Heart left ventricle (tissue), 16 donors: Measurements from ENCODE around the gene LNP1. TPM values are rescaled to one million over a fixed set of nuclear protein-coding genes. Genes with fewer than 3 reads are reported as not detected.

Source experiments
- ATAC-seq, 4 donors: fragments of 200-7000 bp; cut with Tn5 transposase; one replicate each; pipeline ENCODE4 v1.9.1; 2020 to 2022; ENCODE audit warnings: moderate library complexity in 4 of 4, mild to moderate bottlenecking in 3 of 4, moderate number of reproducible peaks in 1 of 4
- DNase-seq, 5 donors: peaks; one replicate each; pipeline ENCODE4 v3.0.0-alpha.2; 2020
- H3K27ac ChIP-seq, 12 donors: fragments of 200-600 bp; sonication (generic) in 4 of 12; one replicate each; pipeline versions ENCODE4 v1.5.0 to v1.8.0; 2016 to 2022; ENCODE audit warnings: mild to moderate bottlenecking in 2 of 12
- H3K27me3 ChIP-seq, 9 donors: fragments of 200-600 bp; sonication (generic) in 2 of 9; one replicate each; pipeline versions ENCODE4 v1.5.1 to v1.8.0; 2016 to 2022; ENCODE audit warnings: mild to moderate bottlenecking in 3 of 9
- H3K36me3 ChIP-seq, 9 donors: fragments of 200-600 bp; sonication (generic) in 2 of 9; one replicate each; pipeline versions ENCODE4 v1.5.0 to v1.8.0; 2018 to 2022; ENCODE audit warnings: mild to moderate bottlenecking in 2 of 9
- H3K4me1 ChIP-seq, 12 donors: fragments of 200-600 bp; sonication (generic) in 4 of 12; one replicate each; pipeline versions ENCODE4 v1.5.0 to v1.8.0; 2016 to 2022; ENCODE audit warnings: mild to moderate bottlenecking in 3 of 12
- H3K4me3 ChIP-seq, 12 donors: fragments of 200-600 bp; sonication (generic) in 4 of 12; one replicate each; pipeline versions ENCODE4 v1.5.0 to v1.8.0; 2017 to 2022; ENCODE audit warnings: mild to moderate bottlenecking in 9 of 12, moderate library complexity in 4 of 12
- H3K9me3 ChIP-seq, 12 donors: fragments of 200-600 bp; sonication (generic) in 4 of 12; one replicate each; pipeline versions ENCODE4 v1.5.0 to v1.8.0; 2016 to 2022; ENCODE audit warnings: mild to moderate bottlenecking in 1 of 12
- POLR2A ChIP-seq, 2 donors: fragments of 450-650 bp; IDR thresholded peaks; one replicate each; pipeline ENCODE4 v1.6.1; 2017; ENCODE audit warnings: antibody characterized with exemption in 2 of 2, mild to moderate bottlenecking in 2 of 2, moderate library complexity in 2 of 2
- WGBS, 4 donors: extraction: QIAGEN DNeasy Blood & Tissue Kit in 2 of 4; methylation state at CpG; one replicate each; pipeline versions ENCODE4 v1.1.5 to v1.1.7; 2013 to 2018; 5-methylcytosine and 5-hydroxymethylcytosine counted together
- intact Hi-C, 10 donors: fragments of 100-400 bp; cut with DNase I; formaldehyde crosslinking; loops; one replicate each; pipeline versions ENCODE4 v1.11.1 to v1.14.2; 2022
- polyA plus RNA-seq, 2 donors: library from polyadenylated mRNA; stranded (reverse); fragments of 200-250 nt; gene quantifications; one replicate each; pipeline ENCODE4 v1.2.3, GENCODE V29; 2013
- total RNA-seq, 9 donors: library from RNA; depleted of rRNA in 2 of 9; stranded (reverse); fragments of >200 nt in 2 of 9; fragmentation: NEBNext Ultra II Directional in 3 of 9; extraction: Animal tissue kit (Norgen Biotek cat#: 25700) in 3 of 9; gene quantifications; one replicate each; pipeline versions ENCODE4 v1.1.0 to v1.2.4, GENCODE V29; 2016 to 2023
- TF ChIP-seq, protein P1 (sequence below), 12 donors: fragments of 200-600 bp; sonication (generic) in 4 of 12; IDR thresholded peaks; one replicate each; pipeline versions ENCODE4 v1.5.0 to v1.8.0; 2018 to 2022; ENCODE audit warnings: antibody characterized with exemption in 12 of 12, mild to moderate bottlenecking in 5 of 12
- donor health status: ischemic (EF 13 %, LVEDD 7.1; RV severe dilation, severe dysfunction).
- donor health status: healthy with polysubstance abuse.
- donor health status: DM: no; HTN: yes; CAD: no.
- donor health status: DM: no; HTN: no; CAD: no.
- donor health status: ischemic (EF 25% LVEDD 6.9; RV normal size, moderate dysfunction).
- donor health status: ischemic (EF 25% LVEDD 5.7; RV mildly dilated, moderate dysfunction).
- donor health status: healthy.
- donor health status: DM: yes; HTN: yes; CAD: no.
- donor health status: ischemic (EF 35%, LVEDD 5.7; RV mildly dilated, moderate dysfunction).
- donor health status: nonischemic (EF 11% LVEDD 7.7; RV severe dilation, severe dysfunction).
- donor health status: DM: yes; HTN: yes; CAD: no.
- donor health status: PGD.
- donor health status: ischemic (EF 29% LVEDD 5.4; RV normal size, mild dysfunction).
- donor health status: nonischemic (EF 23%, LVEDD 6.1; RV moderate dilation, normal function).

The LNP1 gene
- total and polyA plus RNA-seq, 11 donors, result 1.4 to 5.9 (median 3.5) TPM

DNA sequence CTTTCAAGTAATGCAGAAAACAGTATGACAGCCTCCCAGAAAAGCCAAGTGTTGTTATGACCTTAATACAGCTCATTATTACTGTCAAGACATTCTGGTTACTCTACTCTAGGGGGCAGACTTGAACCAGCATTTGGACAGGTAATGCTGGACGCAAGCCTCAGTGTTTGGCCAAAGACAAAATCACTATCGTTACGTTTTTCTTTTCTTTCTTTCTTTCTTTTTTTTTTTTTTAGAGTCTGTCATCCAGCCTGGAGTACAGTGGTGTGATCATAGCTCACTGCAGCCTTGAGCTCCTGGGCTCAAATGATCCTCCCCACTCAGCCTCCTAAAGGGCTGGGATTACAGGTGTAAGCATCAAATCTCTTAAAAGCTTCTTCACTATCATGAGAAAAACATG, 61.7 kb downstream of the LNP1 start:
- Histone ChIP-seq H3K36me3 (no peaks in the 10 kb centered on the region), H3K4me1 (peaks cover 0 to 9% (median 0%) of the 10 kb centered on the region in 12 donors), H3K4me3 (no peak overlapping the region), H3K27ac (no peak overlapping the region), H3K9me3 (peaks cover 0 to 9% (median 0%) of the 10 kb centered on the region in 12 donors), H3K27me3 (no peaks in the 10 kb centered on the region)
- intact Hi-C loops, result loop anchor here in 9 of 10 donors (1.0 to 10.0 kb wide), 9 partner anchors 126 to 732 kb away; no protein-coding TSS in a partner anchor
- ATAC-seq (peak in 3 of 4 donors; percentile 77 to 89 (median 85)), DNase-seq (peak in 1 of 5 donors; percentile 10)
- TF ChIP-seq, protein P1, sequence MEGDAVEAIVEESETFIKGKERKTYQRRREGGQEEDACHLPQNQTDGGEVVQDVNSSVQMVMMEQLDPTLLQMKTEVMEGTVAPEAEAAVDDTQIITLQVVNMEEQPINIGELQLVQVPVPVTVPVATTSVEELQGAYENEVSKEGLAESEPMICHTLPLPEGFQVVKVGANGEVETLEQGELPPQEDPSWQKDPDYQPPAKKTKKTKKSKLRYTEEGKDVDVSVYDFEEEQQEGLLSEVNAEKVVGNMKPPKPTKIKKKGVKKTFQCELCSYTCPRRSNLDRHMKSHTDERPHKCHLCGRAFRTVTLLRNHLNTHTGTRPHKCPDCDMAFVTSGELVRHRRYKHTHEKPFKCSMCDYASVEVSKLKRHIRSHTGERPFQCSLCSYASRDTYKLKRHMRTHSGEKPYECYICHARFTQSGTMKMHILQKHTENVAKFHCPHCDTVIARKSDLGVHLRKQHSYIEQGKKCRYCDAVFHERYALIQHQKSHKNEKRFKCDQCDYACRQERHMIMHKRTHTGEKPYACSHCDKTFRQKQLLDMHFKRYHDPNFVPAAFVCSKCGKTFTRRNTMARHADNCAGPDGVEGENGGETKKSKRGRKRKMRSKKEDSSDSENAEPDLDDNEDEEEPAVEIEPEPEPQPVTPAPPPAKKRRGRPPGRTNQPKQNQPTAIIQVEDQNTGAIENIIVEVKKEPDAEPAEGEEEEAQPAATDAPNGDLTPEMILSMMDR (IDR thresholded peaks at IDR 0.05), result peak; percentile 47 to 79 (median 62)
- no peak for TF ChIP-seq POLR2A (IDR thresholded peaks at IDR 0.05)
- 2 to 6% (median 3%) methylated on average over 3 of the region's 3 CpGs for WGBS, 4 donors

DNA sequence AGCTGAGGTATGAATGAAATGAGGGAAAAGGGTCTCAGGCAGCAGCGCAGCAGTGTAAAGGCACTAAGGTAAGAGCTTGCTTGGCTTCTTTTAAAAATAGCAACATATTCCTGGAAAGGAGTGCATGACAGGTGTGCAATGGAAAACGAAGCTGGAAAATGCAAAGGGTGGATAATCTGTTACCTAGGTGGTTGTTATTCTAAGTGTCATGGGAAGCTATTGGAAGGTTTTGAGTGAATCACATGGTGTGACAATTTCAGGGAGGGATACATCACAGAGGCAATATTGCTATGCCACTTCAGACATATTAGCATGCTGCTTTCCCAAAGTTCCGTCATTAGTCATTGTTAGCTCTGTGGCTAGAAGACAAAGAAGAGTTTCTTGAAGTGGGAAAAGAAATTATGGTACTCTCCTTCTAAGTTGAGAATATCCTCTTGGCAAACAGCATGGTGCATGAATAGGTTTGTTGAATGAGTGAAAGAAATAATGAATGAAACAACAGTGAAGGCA, 62.4 kb downstream of the LNP1 start:
- Histone ChIP-seq H3K36me3 (no peaks in the 10 kb centered on the region), H3K4me1 (peaks cover 0 to 9% (median 0%) of the 10 kb centered on the region in 12 donors), H3K27me3 (no peaks in the 10 kb centered on the region), H3K4me3 (no peak overlapping the region), H3K9me3 (peaks cover 0 to 11% (median 0%) of the 10 kb centered on the region in 12 donors), H3K27ac (no peak overlapping the region)
- ATAC-seq, result no peak
- no peak for DNase-seq
- intact Hi-C loops, result loop anchor here in 9 of 10 donors (1.0 to 10.0 kb wide), 9 partner anchors 125 to 731 kb away; no protein-coding TSS in a partner anchor
- TF ChIP-seq, protein P1 (IDR thresholded peaks at IDR 0.05), result no peak
- no peak for TF ChIP-seq POLR2A (IDR thresholded peaks at IDR 0.05)
- WGBS, 4 donors, result 53 to 68% (median 65%) methylated on average over 3 of the region's 3 CpGs

DNA sequence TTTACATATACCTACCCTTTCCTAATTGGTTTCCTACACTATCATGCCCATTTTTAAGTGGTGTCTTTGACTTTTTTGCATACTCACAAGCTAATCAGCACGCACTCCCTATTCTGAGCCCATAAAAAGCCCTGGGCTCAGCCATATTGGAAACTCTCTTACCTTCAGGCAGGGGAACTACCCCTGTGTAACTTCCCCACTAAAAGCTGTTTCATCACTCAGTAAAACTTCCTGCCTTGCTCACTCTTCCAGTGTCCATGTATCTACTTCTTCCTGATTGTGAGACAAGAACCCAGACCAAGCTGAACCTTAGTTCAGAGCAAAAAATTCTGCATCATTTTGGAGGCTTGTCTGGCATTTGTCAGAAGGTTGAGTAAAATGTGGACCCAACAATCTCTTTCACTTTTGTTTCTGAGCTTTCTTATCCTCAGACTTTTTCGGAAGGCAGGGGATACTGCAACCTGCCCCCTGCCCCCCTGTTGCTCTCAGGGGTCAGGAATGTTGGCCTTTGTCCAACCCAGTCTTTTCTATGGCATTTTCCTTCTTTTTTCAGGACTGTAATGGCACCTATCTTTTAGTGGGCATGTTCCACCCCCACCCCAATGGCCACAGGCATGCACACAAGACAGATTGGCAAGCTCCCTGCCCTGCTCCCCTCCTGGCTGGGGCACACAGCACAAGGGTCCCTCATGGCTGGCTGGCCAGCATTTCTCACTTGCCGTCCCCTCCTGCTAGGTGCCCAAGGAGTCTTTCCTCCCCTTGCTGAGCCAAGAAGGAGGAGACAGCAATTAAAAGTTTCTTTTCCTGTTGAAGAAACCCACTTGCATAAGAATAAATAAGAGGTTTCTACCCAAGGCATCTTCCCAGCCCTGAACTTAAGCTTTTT, 64.8 kb downstream of the LNP1 start:
- 77 to 83% (median 78%) methylated on average over 3 of the region's 3 CpGs for WGBS, 4 donors
- TF ChIP-seq POLR2A (IDR thresholded peaks at IDR 0.05), result no peak
- TF ChIP-seq, protein P1 (IDR thresholded peaks at IDR 0.05), result no peak
- H3K4me3 ChIP-seq, result no peak overlapping the region
- peaks cover 0 to 11% (median 0%) of the 10 kb centered on the region in 12 donors for H3K9me3 ChIP-seq
- H3K36me3 ChIP-seq, result no peaks in the 10 kb centered on the region
- DNase-seq (no peak), ATAC-seq (no peak)
- H3K4me1 ChIP-seq, result peaks cover 0 to 9% (median 0%) of the 10 kb centered on the region in 12 donors
- intact Hi-C loops, result loop anchor here in 3 of 10 donors (10.0 kb wide), 3 partner anchors 319 to 729 kb away; no protein-coding TSS in a partner anchor
- H3K27me3 ChIP-seq, result no peaks in the 10 kb centered on the region
- no peak overlapping the region for H3K27ac ChIP-seq

DNA sequence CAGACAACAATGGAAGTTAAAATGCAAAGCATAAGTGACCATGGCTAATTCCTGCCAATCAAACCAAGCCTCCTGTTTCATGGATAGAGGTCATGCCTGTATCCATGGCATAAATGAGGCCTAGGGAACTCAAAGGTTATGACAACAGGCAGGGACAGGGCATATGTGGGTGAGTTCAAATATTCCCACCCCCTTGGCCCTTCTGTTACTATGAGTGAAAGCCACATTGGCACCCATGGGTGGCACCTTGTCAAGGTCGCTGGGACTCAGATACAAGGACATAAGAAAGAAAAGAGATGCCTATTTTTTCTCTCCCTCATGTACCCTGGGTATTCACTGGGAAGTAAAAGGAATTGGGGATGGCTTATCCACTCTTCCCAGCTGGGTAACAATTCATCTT, 65.8 kb downstream of the LNP1 start:
- TF ChIP-seq, protein P1 (IDR thresholded peaks at IDR 0.05), result no peak
- TF ChIP-seq POLR2A (IDR thresholded peaks at IDR 0.05), result no peak
- Histone ChIP-seq H3K4me3 (no peak overlapping the region), H3K27ac (no peak overlapping the region), H3K27me3 (no peaks in the 10 kb centered on the region), H3K4me1 (peaks cover 0 to 9% (median 0%) of the 10 kb centered on the region in 12 donors), H3K9me3 (peaks cover 0 to 11% (median 0%) of the 10 kb centered on the region in 12 donors), H3K36me3 (no peaks in the 10 kb centered on the region)
- intact Hi-C loops, result loop anchor here in 3 of 10 donors (10.0 kb wide), 3 partner anchors 318 to 728 kb away; no protein-coding TSS in a partner anchor
- 86 to 100% (median 93%) methylated on average over 1 of the region's 1 CpG for WGBS, 4 donors
- no peak for ATAC-seq
- no peak for DNase-seq
